ENCODE data around the gene FIP1L1.

- TF ChIP-seq, protein P1, sequence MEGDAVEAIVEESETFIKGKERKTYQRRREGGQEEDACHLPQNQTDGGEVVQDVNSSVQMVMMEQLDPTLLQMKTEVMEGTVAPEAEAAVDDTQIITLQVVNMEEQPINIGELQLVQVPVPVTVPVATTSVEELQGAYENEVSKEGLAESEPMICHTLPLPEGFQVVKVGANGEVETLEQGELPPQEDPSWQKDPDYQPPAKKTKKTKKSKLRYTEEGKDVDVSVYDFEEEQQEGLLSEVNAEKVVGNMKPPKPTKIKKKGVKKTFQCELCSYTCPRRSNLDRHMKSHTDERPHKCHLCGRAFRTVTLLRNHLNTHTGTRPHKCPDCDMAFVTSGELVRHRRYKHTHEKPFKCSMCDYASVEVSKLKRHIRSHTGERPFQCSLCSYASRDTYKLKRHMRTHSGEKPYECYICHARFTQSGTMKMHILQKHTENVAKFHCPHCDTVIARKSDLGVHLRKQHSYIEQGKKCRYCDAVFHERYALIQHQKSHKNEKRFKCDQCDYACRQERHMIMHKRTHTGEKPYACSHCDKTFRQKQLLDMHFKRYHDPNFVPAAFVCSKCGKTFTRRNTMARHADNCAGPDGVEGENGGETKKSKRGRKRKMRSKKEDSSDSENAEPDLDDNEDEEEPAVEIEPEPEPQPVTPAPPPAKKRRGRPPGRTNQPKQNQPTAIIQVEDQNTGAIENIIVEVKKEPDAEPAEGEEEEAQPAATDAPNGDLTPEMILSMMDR (IDR thresholded peaks at IDR 0.05) = no peak
- no peak for TF ChIP-seq POLR2A (IDR thresholded peaks at IDR 0.05; ENCODE audit: low read depth)
Measured at GRCh38 chr4:53459548-53459947, 82.1 kb downstream of the FIP1L1 start.

Data from esophagus muscularis mucosa (tissue), 3 donors.